ENCODE measurements around the gene NAPG. TPM values are rescaled to one million over a fixed set of nuclear protein-coding genes. Genes with fewer than 3 reads are reported as not detected.
"Not testable (repeated sequence)": the region's sequence is repeated elsewhere in the genome, so short reads cannot be mapped to it uniquely, and the experiment has no call there.

NAPG gene
- total RNA-seq, 6 donors from 2014 or later: 16.8 to 72.0 (median 34.0) TPM

DNA sequence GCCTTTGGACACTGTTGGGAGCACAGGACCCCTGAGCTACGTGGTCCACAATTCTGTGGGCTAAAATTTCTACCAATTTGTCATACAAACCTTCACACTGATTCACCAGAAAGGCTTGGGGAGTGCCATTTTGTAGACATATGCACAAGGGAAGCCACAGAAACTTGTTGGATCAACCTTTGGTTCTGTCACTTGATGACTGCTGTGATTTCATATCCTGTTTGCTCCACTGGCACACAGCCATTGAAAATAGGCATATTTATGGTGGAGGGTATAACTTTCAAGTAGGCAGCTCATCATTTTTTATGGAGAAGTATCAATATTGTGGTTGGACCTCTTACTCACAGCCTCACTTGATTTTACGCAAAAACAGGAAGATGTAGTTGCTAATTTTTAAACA lies 10.5 kb downstream of the NAPG start:
- DNase-seq: no peak
- Histone ChIP-seq H3K4me1 (no peaks in the 10 kb centered on the region), H3K36me3 (peaks cover 17 to 52% (median 24%) of the 10 kb centered on the region in 4 donors), H3K4me3 (no peak overlapping the region), H3K27ac (no peak overlapping the region), H3K27me3 (no peaks in the 10 kb centered on the region), H3K9me3 (no peaks in the 10 kb centered on the region)
- no peak for ATAC-seq (ENCODE audit: low FRiP score in 2 of 2)
- TF ChIP-seq EP300 (IDR thresholded peaks at IDR 0.05) (no peak), POLR2AphosphoS5 (IDR thresholded peaks at IDR 0.05) (no peak)
- 93 to 99% methylated on average over 2 of the region's 2 CpGs for WGBS, 2 donors

DNA sequence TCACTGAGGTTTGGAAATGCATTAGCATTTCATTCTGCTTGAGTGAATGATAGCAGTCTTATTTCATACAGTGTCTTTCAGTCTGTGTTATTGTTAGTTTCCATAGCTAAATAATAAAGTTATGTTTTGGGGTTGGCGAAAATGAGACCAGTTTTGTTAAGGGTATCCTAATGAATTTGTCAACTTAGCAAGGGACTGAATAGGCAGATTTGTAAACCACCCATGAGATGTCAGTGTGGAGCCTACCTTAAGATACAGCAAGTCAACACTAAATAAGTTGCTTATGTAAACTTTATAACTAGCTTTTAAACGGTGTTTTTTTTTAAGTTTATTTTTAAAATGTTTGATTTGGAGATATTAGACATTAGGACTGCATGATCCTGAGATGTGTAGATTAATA lies 11.9 kb downstream of the NAPG start:
- no peak overlapping the region for H3K4me3 ChIP-seq
- H3K36me3 ChIP-seq: peaks cover 25 to 66% (median 30%) of the 10 kb centered on the region in 4 donors
- no peak overlapping the region for H3K27ac ChIP-seq
- 64 to 65% methylated on average over 2 of the region's 2 CpGs for WGBS, 2 donors
- H3K9me3 ChIP-seq: no peaks in the 10 kb centered on the region
- H3K27me3 ChIP-seq: no peaks in the 10 kb centered on the region
- DNase-seq: no peak
- no peak for TF ChIP-seq POLR2AphosphoS5 (IDR thresholded peaks at IDR 0.05)
- TF ChIP-seq POLR2A (IDR thresholded peaks at IDR 0.05): no peak
- TF ChIP-seq, protein P1, sequence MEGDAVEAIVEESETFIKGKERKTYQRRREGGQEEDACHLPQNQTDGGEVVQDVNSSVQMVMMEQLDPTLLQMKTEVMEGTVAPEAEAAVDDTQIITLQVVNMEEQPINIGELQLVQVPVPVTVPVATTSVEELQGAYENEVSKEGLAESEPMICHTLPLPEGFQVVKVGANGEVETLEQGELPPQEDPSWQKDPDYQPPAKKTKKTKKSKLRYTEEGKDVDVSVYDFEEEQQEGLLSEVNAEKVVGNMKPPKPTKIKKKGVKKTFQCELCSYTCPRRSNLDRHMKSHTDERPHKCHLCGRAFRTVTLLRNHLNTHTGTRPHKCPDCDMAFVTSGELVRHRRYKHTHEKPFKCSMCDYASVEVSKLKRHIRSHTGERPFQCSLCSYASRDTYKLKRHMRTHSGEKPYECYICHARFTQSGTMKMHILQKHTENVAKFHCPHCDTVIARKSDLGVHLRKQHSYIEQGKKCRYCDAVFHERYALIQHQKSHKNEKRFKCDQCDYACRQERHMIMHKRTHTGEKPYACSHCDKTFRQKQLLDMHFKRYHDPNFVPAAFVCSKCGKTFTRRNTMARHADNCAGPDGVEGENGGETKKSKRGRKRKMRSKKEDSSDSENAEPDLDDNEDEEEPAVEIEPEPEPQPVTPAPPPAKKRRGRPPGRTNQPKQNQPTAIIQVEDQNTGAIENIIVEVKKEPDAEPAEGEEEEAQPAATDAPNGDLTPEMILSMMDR (IDR thresholded peaks at IDR 0.05): no peak
- TF ChIP-seq EP300 (IDR thresholded peaks at IDR 0.05): no peak
- ATAC-seq (ENCODE audit: low FRiP score in 2 of 2): no peak
- peaks cover 0 to 1% (median 0%) of the 10 kb centered on the region in 4 donors for H3K4me1 ChIP-seq

DNA sequence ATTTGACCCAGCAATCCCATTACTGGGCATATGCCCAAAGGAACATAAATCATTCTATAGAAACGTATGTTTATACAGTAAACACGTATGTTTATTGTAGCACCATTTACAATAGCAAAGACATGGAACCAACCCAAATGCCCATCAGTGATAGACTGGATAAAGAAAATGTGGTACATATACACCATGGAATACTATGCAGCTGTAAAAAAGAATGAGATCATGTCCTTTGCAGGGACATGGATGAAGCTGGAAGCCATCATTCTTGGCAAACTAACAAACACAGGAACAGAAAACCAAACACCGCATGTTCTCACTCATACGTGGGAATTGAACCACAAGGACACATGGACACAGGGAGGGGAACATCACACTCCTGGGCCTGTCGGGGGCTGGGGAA lies 13.3 kb downstream of the NAPG start:
- not testable (repeated sequence) for H3K4me1 ChIP-seq; H3K27me3 ChIP-seq; H3K27ac ChIP-seq; H3K9me3 ChIP-seq; H3K4me3 ChIP-seq; DNase-seq; ATAC-seq (ENCODE audit: low FRiP score in 2 of 2)
- H3K36me3 ChIP-seq: peaks cover 25 to 70% (median 31%) of the 10 kb centered on the region in 4 donors
- WGBS, 2 donors: 90 to 95% methylated on average over 5 of the region's 5 CpGs

DNA sequence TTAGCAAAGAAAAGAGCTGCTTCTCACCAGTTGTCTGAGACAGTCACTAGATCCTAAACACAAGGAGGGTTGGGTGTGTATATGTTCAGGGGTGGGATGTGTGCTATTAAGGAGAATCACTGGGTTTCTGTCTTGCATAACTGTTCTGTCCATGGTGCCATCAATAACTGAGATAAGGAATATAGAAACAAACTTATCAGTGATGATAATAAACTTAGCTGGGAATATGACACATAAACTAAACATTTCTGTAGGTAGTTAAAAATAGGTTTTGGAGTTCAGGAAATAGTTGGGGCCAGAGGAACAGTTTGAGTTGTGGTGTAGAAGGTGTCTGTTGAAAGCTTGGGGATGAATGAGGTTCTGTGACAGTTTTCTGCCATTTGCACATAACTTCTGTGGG lies 17.4 kb downstream of the NAPG start:
- Histone ChIP-seq H3K27me3 (no peaks in the 10 kb centered on the region), H3K27ac (no peak overlapping the region), H3K9me3 (no peaks in the 10 kb centered on the region), H3K36me3 (peaks cover 27 to 91% (median 60%) of the 10 kb centered on the region in 4 donors), H3K4me1 (peaks cover 0 to 12% (median 8%) of the 10 kb centered on the region in 4 donors), H3K4me3 (no peak overlapping the region)
- no peak for DNase-seq
- TF ChIP-seq, protein P1 (IDR thresholded peaks at IDR 0.05): no peak
- no peak for TF ChIP-seq POLR2AphosphoS5 (IDR thresholded peaks at IDR 0.05)
- no peak for TF ChIP-seq EP300 (IDR thresholded peaks at IDR 0.05)
- ATAC-seq (ENCODE audit: low FRiP score in 2 of 2): no peak

DNA sequence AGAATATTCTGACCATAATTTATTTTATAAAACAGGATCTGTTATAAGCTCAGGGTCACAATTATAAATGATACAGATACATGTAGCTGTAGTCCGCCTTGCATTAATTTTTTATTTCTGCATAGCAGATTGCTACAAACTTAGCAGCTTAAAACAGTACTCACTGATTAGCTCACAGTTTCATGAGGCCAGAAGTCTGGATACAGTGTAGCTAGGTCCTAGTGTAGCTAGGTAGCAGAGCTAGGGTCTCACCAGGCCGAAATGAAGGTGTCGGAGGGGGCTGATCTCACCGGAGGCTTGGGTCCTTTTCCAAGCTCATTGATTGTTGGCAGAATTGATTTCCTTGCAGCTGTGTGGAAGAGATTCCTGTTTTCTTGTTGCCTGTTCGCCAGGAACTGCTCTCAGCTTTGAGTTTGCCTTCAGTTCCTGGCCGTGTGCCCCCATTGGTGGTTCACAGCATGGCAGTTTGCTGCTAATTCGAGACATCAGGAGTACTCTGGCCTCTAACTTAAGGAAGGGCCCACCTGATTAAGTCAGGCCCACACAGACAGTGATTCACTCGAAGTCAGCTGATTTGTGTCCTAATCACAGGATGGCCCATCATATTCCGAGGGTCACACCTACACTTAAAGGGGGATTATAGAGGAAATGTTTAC lies 18.4 kb downstream of the NAPG start:
- TF ChIP-seq, protein P1 (IDR thresholded peaks at IDR 0.05): no peak
- TF ChIP-seq EP300 (IDR thresholded peaks at IDR 0.05) (no peak), POLR2A (IDR thresholded peaks at IDR 0.05) (no peak), POLR2AphosphoS5 (IDR thresholded peaks at IDR 0.05) (no peak)
- DNase-seq (no peak), ATAC-seq (ENCODE audit: low FRiP score in 2 of 2) (no peak)
- Histone ChIP-seq H3K9me3 (no peaks in the 10 kb centered on the region), H3K36me3 (peaks cover 28 to 95% (median 68%) of the 10 kb centered on the region in 4 donors), H3K4me1 (peaks cover 0 to 12% (median 8%) of the 10 kb centered on the region in 4 donors), H3K27me3 (no peaks in the 10 kb centered on the region), H3K27ac (no peak overlapping the region), H3K4me3 (no peak overlapping the region)
- WGBS, 2 donors: 80 to 90% methylated on average over 9 of the region's 9 CpGs
